ENCODE measurements around the gene THRB.
A peak's percentile ranks its signal among the peaks of the same experiment; 100 is the strongest.

The THRB gene

GRCh38 chr3:24510030-24510648, 15.5 kb upstream of the THRB start:
- no peak for DNase-seq

GRCh38 chr3:24508423-24508839, 13.8 kb upstream of the THRB start:
- DNase-seq: no peak

GRCh38 chr3:24507776-24508422, 13.2 kb upstream of the THRB start:
- DNase-seq: no peak

- DNase-seq: no peak
Observed at GRCh38 chr3:24506966-24507775, 12.5 kb upstream of the THRB start.

- DNase-seq: no peak
Observed at GRCh38 chr3:24505691-24506550, 11.3 kb upstream of the THRB start.

- DNase-seq: no peak
Observed at GRCh38 chr3:24504772-24505171, 10.1 kb upstream of the THRB start.

- no peak for DNase-seq
Observed at GRCh38 chr3:24503616-24504113, 9.0 kb upstream of the THRB start.

- DNase-seq: no peak
Observed at GRCh38 chr3:24502690-24503089, 8.0 kb upstream of the THRB start.

GRCh38 chr3:24500806-24501205, 6.2 kb upstream of the THRB start:
- no peak for DNase-seq

- DNase-seq: no peak
Observed at GRCh38 chr3:24499991-24500390, 5.3 kb upstream of the THRB start.

GRCh38 chr3:24498796-24499195, 4.1 kb upstream of the THRB start:
- no peak for DNase-seq

- DNase-seq: peak; percentile 13
Observed at GRCh38 chr3:24498391-24498790, 3.7 kb upstream of the THRB start.

- no peak for DNase-seq
Observed at GRCh38 chr3:24497942-24498341, 3.3 kb upstream of the THRB start.

- DNase-seq: peak; percentile 6
Observed at GRCh38 chr3:24496529-24497482, 2.2 kb upstream of the THRB start.

GRCh38 chr3:24495326-24495994, 810 bp upstream of the THRB start:
- no peak for DNase-seq

- peak; percentile 3 for DNase-seq
Observed at GRCh38 chr3:24493746-24494617, 668 bp downstream of the THRB start.

- DNase-seq: no peak
Observed at GRCh38 chr3:24492971-24493551, 1.6 kb downstream of the THRB start.

- DNase-seq: no peak
Observed at GRCh38 chr3:24490151-24490550, 4.5 kb downstream of the THRB start.

Data from activated CD4-positive, alpha-beta T cell treated with anti-CD3 and anti-CD28 coated beads for 48 hours (primary cell).